NB4 (cell line): ENCODE data around the gene IFT25.

Experiments used
- CTCF ChIP-seq: IDR thresholded peaks from one replicate; pipeline ENCODE4 v1.5.1; 2012; ENCODE audit warnings: low read depth, low read length
- MAX ChIP-seq: IDR thresholded peaks from 2 replicates; pipeline ENCODE4 v1.6.1; 2011; ENCODE audit warnings: low read depth, low read length
- POLR2A ChIP-seq: IDR thresholded peaks from 2 replicates; pipeline ENCODE4 v1.6.1; 2011; ENCODE audit warnings: mild to moderate bottlenecking; ENCODE audit not compliant: insufficient read length; ENCODE audit errors: extremely low read depth

GRCh38 chr1:53946252-53947171, 1.0 kb upstream of the IFT25 start, which contains the start of gene LRRC42:
- TF ChIP-seq CTCF, result peak; percentile 8
- TF ChIP-seq MAX, result no peak
- TF ChIP-seq POLR2A, result peak; percentile 12
